Neural progenitor cell (in vitro differentiated cells): Measurements from ENCODE around the gene KRT6C. TPM values are rescaled to one million over a fixed set of nuclear protein-coding genes. Genes with fewer than 3 reads are reported as not detected.

ENCODE experiments used
- DNase-seq: peaks from one replicate; pipeline ENCODE4 v3.0.0-alpha.2; 2016; ENCODE audit warnings: low spot score
- H2AFZ ChIP-seq: fragments of 200-600 bp; sonication (generic); replicated peaks from 2 replicates; pipeline ENCODE4 v1.6.1; 2016; ENCODE audit warnings: antibody characterized with exemption
- H3F3A ChIP-seq: fragments of 200-600 bp; sonication (generic); 2 replicates; pipeline ENCODE4 v1.6.1; 2016; ENCODE audit warnings: antibody characterized with exemption, low read depth
- H3K27ac ChIP-seq: fragments of 200-600 bp; sonication (generic); 2 replicates; pipeline ENCODE4 v1.5.1; 2016; ENCODE audit warnings: mild to moderate bottlenecking
- H3K27me3 ChIP-seq: fragments of 200-600 bp; sonication (generic); 2 replicates; pipeline ENCODE4 v1.6.1; 2016; ENCODE audit warnings: mild to moderate bottlenecking, moderate library complexity
- H3K36me3 ChIP-seq: fragments of 200-600 bp; sonication (generic); 2 replicates; pipeline ENCODE4 v1.5.1; 2016
- H3K4me1 ChIP-seq: fragments of 200-600 bp; sonication (generic); 2 replicates; pipeline ENCODE4 v1.6.1; 2016; ENCODE audit warnings: mixed run types
- H3K4me2 ChIP-seq: fragments of 200-600 bp; sonication (generic); 2 replicates; pipeline ENCODE4 v1.6.1; 2016
- H3K4me3 ChIP-seq: fragments of 200-600 bp; sonication (generic); 2 replicates; pipeline ENCODE4 v1.5.1; 2016
- H3K79me2 ChIP-seq: fragments of 200-600 bp; sonication (generic); 2 replicates; pipeline ENCODE4 v1.6.1; 2016; ENCODE audit warnings: low read depth
- H3K9ac ChIP-seq: fragments of 200-600 bp; sonication (generic); 2 replicates; pipeline ENCODE4 v1.6.1; 2016
- H3K9me3 ChIP-seq: fragments of 200-600 bp; sonication (generic); 2 replicates; pipeline ENCODE4 v1.5.1; 2016; ENCODE audit warnings: low read depth
- H4K20me1 ChIP-seq: fragments of 200-600 bp; sonication (generic); 2 replicates; pipeline ENCODE4 v1.6.1; 2016; ENCODE audit warnings: low read depth
- H3K27ac Mint-ChIP-seq: 3 replicates; pipeline ENCODE4 v1.8.0; 2021; ENCODE audit warnings: mixed read lengths
- H3K27me3 Mint-ChIP-seq: 2 replicates; pipeline ENCODE4 v1.8.0; 2022; ENCODE audit warnings: low read depth, mild to moderate bottlenecking, inconsistent platforms, moderate library complexity, mixed read lengths; ENCODE audit not compliant: insufficient read depth
- H3K36me3 Mint-ChIP-seq: 3 replicates; pipeline ENCODE4 v1.8.0; 2021; ENCODE audit warnings: mixed read lengths
- H3K4me1 Mint-ChIP-seq: 3 replicates; pipeline ENCODE4 v1.8.0; 2021; ENCODE audit warnings: mixed read lengths
- H3K4me3 Mint-ChIP-seq: 3 replicates; pipeline ENCODE4 v1.8.0; 2021; ENCODE audit warnings: mild to moderate bottlenecking, moderate library complexity, mixed read lengths
- H3K9me3 Mint-ChIP-seq: 3 replicates; pipeline ENCODE4 v1.8.0; 2020; ENCODE audit warnings: mixed read lengths
- CTCF ChIP-seq: fragments of 200-600 bp; sonication (generic); IDR thresholded peaks from 2 replicates; pipeline ENCODE4 v1.5.1; 2017; ENCODE audit warnings: antibody characterized with exemption, mild to moderate bottlenecking
- EZH2 ChIP-seq: fragments of 200-600 bp; sonication (generic); IDR thresholded peaks from 2 replicates; pipeline ENCODE4 v1.6.1; 2017; ENCODE audit warnings: antibody characterized with exemption, mild to moderate bottlenecking, moderate library complexity
- EZH2phosphoT487 ChIP-seq: fragments of 200-600 bp; sonication (generic); IDR thresholded peaks from 2 replicates; pipeline ENCODE4 v1.6.1; 2017; ENCODE audit warnings: antibody characterized with exemption
- total RNA-seq: library from RNA; depleted of rRNA; stranded (reverse); fragments of >200 nt; gene quantifications from 2 replicates; pipeline ENCODE4 v1.2.3, GENCODE V29; 2015; ENCODE audit warnings: low replicate concordance

The KRT6C gene
- total RNA-seq, 1 donor from 2014 or later = not detected

GRCh38 chr12:52521175-52521567, 47.6 kb upstream of the KRT6C start:
- Histone ChIP-seq H3F3A (no peaks in the 10 kb centered on the region), H3K79me2 (no peaks in the 10 kb centered on the region), H3K4me1 (no peaks in the 10 kb centered on the region), H3K9ac (no peak overlapping the region), H3K4me2 (no peak overlapping the region), H2AFZ (no peak overlapping the region), H3K4me3 (no peak overlapping the region), H3K36me3 (no peaks in the 10 kb centered on the region), H4K20me1 (no peaks in the 10 kb centered on the region), H3K27ac (no peak overlapping the region), H3K9me3 (no peaks in the 10 kb centered on the region), H3K27me3 (no peaks in the 10 kb centered on the region)
- Mint-ChIP-seq H3K36me3 (no peaks in the 10 kb centered on the region), H3K27ac (no peak overlapping the region), H3K4me3 (no peak overlapping the region), H3K27me3 (peaks cover 9% of the 10 kb centered on the region), H3K9me3 (no peaks in the 10 kb centered on the region), H3K4me1 (peaks cover 6% of the 10 kb centered on the region)
- TF ChIP-seq EZH2 = no peak
- no peak for TF ChIP-seq EZH2phosphoT487
- no peak for TF ChIP-seq CTCF
- DNase-seq = no peak

- H3K36me3 ChIP-seq = no peaks in the 10 kb centered on the region
- DNase-seq = no peak
- no peak for TF ChIP-seq EZH2
- TF ChIP-seq EZH2phosphoT487 = no peak
- no peak for TF ChIP-seq CTCF
These were observed 46.4 kb upstream of the KRT6C start, which contains the start of gene KRT5 for GRCh38 chr12:52519826-52520662. Gene KRT5 (minus strand): TSS chr12:52520394. CDS start chr12:52520296, 98 bp downstream.

GRCh38 chr12:52519387-52519703, 45.7 kb upstream of the KRT6C start:
- Histone ChIP-seq H2AFZ (no peak overlapping the region), H3K79me2 (no peaks in the 10 kb centered on the region), H3F3A (no peaks in the 10 kb centered on the region), H3K27ac (no peak overlapping the region), H3K4me2 (no peak overlapping the region), H3K4me3 (no peak overlapping the region), H4K20me1 (no peaks in the 10 kb centered on the region), H3K27me3 (no peaks in the 10 kb centered on the region), H3K9ac (no peak overlapping the region), H3K36me3 (no peaks in the 10 kb centered on the region), H3K4me1 (no peaks in the 10 kb centered on the region), H3K9me3 (no peaks in the 10 kb centered on the region)
- no peak overlapping the region for H3K4me3 Mint-ChIP-seq
- DNase-seq = no peak
- TF ChIP-seq EZH2 = no peak
- no peak for TF ChIP-seq CTCF
- no peak for TF ChIP-seq EZH2phosphoT487
- H3K27me3 Mint-ChIP-seq = peaks cover 12% of the 10 kb centered on the region
- no peak overlapping the region for H3K27ac Mint-ChIP-seq
- H3K36me3 Mint-ChIP-seq = no peaks in the 10 kb centered on the region
- no peaks in the 10 kb centered on the region for H3K4me1 Mint-ChIP-seq
- H3K9me3 Mint-ChIP-seq = no peaks in the 10 kb centered on the region

More at GRCh38 chr12:52519826-52520662, 46.4 kb upstream of the KRT6C start, which contains the start of gene KRT5:
- Histone ChIP-seq H3K27ac (no peak within 1 kb of the TSS), H3K79me2 (no peaks in the 10 kb centered on the region), H3F3A (no peaks in the 10 kb centered on the region), H3K4me1 (no peaks in the 10 kb centered on the region), H3K27me3 (no peaks in the 10 kb centered on the region), H4K20me1 (no peaks in the 10 kb centered on the region), H3K4me3 (no peak within 1 kb of the TSS), H3K9me3 (no peaks in the 10 kb centered on the region), H2AFZ (no peak within 1 kb of the TSS), H3K9ac (no peak within 1 kb of the TSS), H3K4me2 (no peak within 1 kb of the TSS)
- no peaks in the 10 kb centered on the region for H3K36me3 Mint-ChIP-seq
- no peak within 1 kb of the TSS for H3K27ac Mint-ChIP-seq
- peaks cover 11% of the 10 kb centered on the region for H3K27me3 Mint-ChIP-seq
- H3K9me3 Mint-ChIP-seq = no peaks in the 10 kb centered on the region
- H3K4me3 Mint-ChIP-seq = no peak within 1 kb of the TSS
- peaks cover 6% of the 10 kb centered on the region for H3K4me1 Mint-ChIP-seq
